ENCODE data around the gene ARHGEF28. TPM values are rescaled to one million over a fixed set of nuclear protein-coding genes. Genes with fewer than 3 reads are reported as not detected.

The ARHGEF28 gene
- total RNA-seq, 6 experiments from 2014 or later = 7.5 to 13.6 (median 8.5) TPM

GRCh38 chr5:73964352-73964865 is 338.4 kb downstream of the ARHGEF28 start:
- H3K27ac Mint-ChIP-seq = no peak overlapping the region
- no peak overlapping the region for H3K4me3 Mint-ChIP-seq
- TF ChIP-seq CTCF (IDR thresholded peaks at IDR 0.05) = no peak
- no peak for DNase-seq
- no peaks in the 10 kb centered on the region for H3K36me3 Mint-ChIP-seq (ENCODE audit: low read depth)
- no peaks in the 10 kb centered on the region for H3K9me3 Mint-ChIP-seq
- H3K27me3 Mint-ChIP-seq (ENCODE audit: insufficient read depth) = peaks cover 21% of the 10 kb centered on the region
- no peaks in the 10 kb centered on the region for H3K4me1 Mint-ChIP-seq (ENCODE audit: low read depth)

DNA sequence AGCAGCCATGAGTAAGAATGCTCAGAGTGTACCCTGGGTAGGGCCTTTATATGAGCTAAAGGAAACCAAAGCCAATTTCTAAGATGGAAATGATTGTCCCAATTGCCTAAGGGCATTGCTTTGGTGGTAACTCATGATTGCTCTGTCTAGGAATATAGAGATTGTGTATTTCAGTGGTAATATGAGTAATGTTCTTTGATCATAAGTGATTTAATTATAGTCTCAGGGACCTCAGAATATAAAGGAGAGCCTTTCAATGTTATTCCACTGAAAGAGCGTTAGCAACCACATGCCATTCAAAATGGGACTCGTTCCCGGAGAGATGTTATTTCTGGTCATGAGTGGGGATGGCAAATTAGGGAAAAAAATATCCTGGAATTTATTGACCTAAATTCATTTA is 340.5 kb downstream of the ARHGEF28 start:
- DNase-seq = no peak
- Mint-ChIP-seq H3K4me1 (ENCODE audit: low read depth) (no peaks in the 10 kb centered on the region), H3K27ac (no peak overlapping the region), H3K9me3 (no peaks in the 10 kb centered on the region), H3K4me3 (no peak overlapping the region), H3K27me3 (ENCODE audit: insufficient read depth) (peaks cover 28% of the 10 kb centered on the region), H3K36me3 (ENCODE audit: low read depth) (no peaks in the 10 kb centered on the region)
- no peak for TF ChIP-seq CTCF (IDR thresholded peaks at IDR 0.05)

DNA sequence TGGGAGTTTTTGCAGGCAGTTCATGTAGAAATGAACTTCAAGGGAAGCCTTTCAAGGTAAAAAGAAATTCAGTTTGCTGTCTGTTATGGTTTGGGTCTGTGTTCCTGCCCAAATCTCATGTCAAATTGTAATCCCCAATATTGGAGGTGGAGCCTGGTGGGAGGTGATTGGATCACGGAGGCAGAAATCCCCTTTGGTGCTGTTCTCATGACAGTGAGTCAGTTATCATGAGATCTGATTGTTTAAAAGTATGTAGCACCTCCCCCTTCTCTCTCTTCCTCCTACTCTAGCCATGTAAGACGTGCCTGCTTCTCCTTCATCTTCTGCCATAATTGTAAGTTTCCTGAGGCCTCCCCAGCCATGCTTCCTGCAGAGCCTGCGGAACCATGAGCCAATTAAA is 341.4 kb downstream of the ARHGEF28 start:
- Mint-ChIP-seq H3K9me3 (no peaks in the 10 kb centered on the region), H3K4me1 (ENCODE audit: low read depth) (no peaks in the 10 kb centered on the region), H3K27ac (no peak overlapping the region), H3K36me3 (ENCODE audit: low read depth) (no peaks in the 10 kb centered on the region), H3K4me3 (no peak overlapping the region), H3K27me3 (ENCODE audit: insufficient read depth) (peaks cover 34% of the 10 kb centered on the region)
- no peak for DNase-seq
- TF ChIP-seq CTCF (IDR thresholded peaks at IDR 0.05) = no peak

GRCh38 chr5:73968246-73968645 is 342.2 kb downstream of the ARHGEF28 start:
- Mint-ChIP-seq H3K4me1 (ENCODE audit: low read depth) (no peaks in the 10 kb centered on the region), H3K27me3 (ENCODE audit: insufficient read depth) (peaks cover 37% of the 10 kb centered on the region), H3K9me3 (no peaks in the 10 kb centered on the region), H3K4me3 (no peak overlapping the region), H3K27ac (no peak overlapping the region), H3K36me3 (ENCODE audit: low read depth) (no peaks in the 10 kb centered on the region)
- DNase-seq = no peak
- no peak for TF ChIP-seq CTCF (IDR thresholded peaks at IDR 0.05)

- H3K4me1 Mint-ChIP-seq (ENCODE audit: low read depth) = no peaks in the 10 kb centered on the region
- no peak for TF ChIP-seq CTCF (IDR thresholded peaks at IDR 0.05)
These were observed 342.7 kb downstream of the ARHGEF28 start for GRCh38 chr5:73968729-73969128.

More at GRCh38 chr5:73968729-73969128, 342.7 kb downstream of the ARHGEF28 start:
- no peak overlapping the region for H3K27ac Mint-ChIP-seq
- H3K9me3 Mint-ChIP-seq = no peaks in the 10 kb centered on the region
- no peak for DNase-seq
- no peaks in the 10 kb centered on the region for H3K36me3 Mint-ChIP-seq (ENCODE audit: low read depth)
- H3K4me3 Mint-ChIP-seq = no peak overlapping the region
- peaks cover 34% of the 10 kb centered on the region for H3K27me3 Mint-ChIP-seq (ENCODE audit: insufficient read depth)
